Glutamatergic neuron (in vitro differentiated cells): ENCODE results near the gene TOP2B. TPM values are rescaled to one million over a fixed set of nuclear protein-coding genes. Genes with fewer than 3 reads are reported as not detected.

Experiments
- DNase-seq: peaks from one replicate; pipeline ENCODE4 v3.0.0; 2022
- H3K27ac Mint-ChIP-seq: one replicate; pipeline ENCODE4 v1.8.0; 2020; ENCODE audit warnings: mild to moderate bottlenecking, mixed read lengths, inconsistent platforms; ENCODE audit not compliant: unreplicated experiment
- H3K27me3 Mint-ChIP-seq: one replicate; pipeline ENCODE4 v1.8.0; 2020; ENCODE audit warnings: mild to moderate bottlenecking, moderate library complexity, mixed read lengths, inconsistent platforms; ENCODE audit not compliant: unreplicated experiment
- H3K36me3 Mint-ChIP-seq: one replicate; pipeline ENCODE4 v1.8.0; 2020; ENCODE audit warnings: mild to moderate bottlenecking, mixed read lengths, inconsistent platforms; ENCODE audit not compliant: unreplicated experiment
- H3K4me1 Mint-ChIP-seq: one replicate; pipeline ENCODE4 v1.8.0; 2020; ENCODE audit warnings: mild to moderate bottlenecking, low read depth, mixed read lengths, inconsistent platforms; ENCODE audit not compliant: unreplicated experiment
- H3K4me3 Mint-ChIP-seq: one replicate; pipeline ENCODE4 v1.8.0; 2020; ENCODE audit warnings: mild to moderate bottlenecking, mixed read lengths, inconsistent platforms; ENCODE audit not compliant: unreplicated experiment
- H3K9me3 Mint-ChIP-seq: one replicate; pipeline ENCODE4 v1.8.0; 2020; ENCODE audit warnings: mild to moderate bottlenecking, moderate library complexity, mixed read lengths, inconsistent platforms; ENCODE audit not compliant: unreplicated experiment
- CTCF ChIP-seq: fragments of 200-600 bp; sonication (generic); IDR thresholded peaks from one replicate; pipeline ENCODE4 v1.5.0; 2021; ENCODE audit not compliant: partially characterized antibody, unreplicated experiment
- long read RNA-seq: library from polyadenylated mRNA; unstranded; transcript quantifications from one replicate; pipeline ENCODE4 v2.0.0, GENCODE V29; 2020; ENCODE audit not compliant: unreplicated experiment
- total RNA-seq: library from RNA; stranded (reverse); fragmentation: NEBNext Ultra II Directional; extraction: Animal tissue kit (Norgen Biotek cat#: 25700); gene quantifications from one replicate; pipeline ENCODE4 v1.2.1, GENCODE V29; 2021; ENCODE audit not compliant: unreplicated experiment

TOP2B gene, protein sequence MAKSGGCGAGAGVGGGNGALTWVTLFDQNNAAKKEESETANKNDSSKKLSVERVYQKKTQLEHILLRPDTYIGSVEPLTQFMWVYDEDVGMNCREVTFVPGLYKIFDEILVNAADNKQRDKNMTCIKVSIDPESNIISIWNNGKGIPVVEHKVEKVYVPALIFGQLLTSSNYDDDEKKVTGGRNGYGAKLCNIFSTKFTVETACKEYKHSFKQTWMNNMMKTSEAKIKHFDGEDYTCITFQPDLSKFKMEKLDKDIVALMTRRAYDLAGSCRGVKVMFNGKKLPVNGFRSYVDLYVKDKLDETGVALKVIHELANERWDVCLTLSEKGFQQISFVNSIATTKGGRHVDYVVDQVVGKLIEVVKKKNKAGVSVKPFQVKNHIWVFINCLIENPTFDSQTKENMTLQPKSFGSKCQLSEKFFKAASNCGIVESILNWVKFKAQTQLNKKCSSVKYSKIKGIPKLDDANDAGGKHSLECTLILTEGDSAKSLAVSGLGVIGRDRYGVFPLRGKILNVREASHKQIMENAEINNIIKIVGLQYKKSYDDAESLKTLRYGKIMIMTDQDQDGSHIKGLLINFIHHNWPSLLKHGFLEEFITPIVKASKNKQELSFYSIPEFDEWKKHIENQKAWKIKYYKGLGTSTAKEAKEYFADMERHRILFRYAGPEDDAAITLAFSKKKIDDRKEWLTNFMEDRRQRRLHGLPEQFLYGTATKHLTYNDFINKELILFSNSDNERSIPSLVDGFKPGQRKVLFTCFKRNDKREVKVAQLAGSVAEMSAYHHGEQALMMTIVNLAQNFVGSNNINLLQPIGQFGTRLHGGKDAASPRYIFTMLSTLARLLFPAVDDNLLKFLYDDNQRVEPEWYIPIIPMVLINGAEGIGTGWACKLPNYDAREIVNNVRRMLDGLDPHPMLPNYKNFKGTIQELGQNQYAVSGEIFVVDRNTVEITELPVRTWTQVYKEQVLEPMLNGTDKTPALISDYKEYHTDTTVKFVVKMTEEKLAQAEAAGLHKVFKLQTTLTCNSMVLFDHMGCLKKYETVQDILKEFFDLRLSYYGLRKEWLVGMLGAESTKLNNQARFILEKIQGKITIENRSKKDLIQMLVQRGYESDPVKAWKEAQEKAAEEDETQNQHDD (N-terminal part only)
- total RNA-seq: 250 TPM
- long read RNA-seq, partial matches to known transcripts: 11 of 11 reads
- long read RNA-seq, other reads (novel, unspliced or antisense): 0 of 11 reads

GRCh38 chr3:25664812-25665314 lies at the start of gene TOP2B:
TOP2B (minus strand) TSS chr3:25664907; CDS start chr3:25664297, 610 bp downstream.
- H3K36me3 Mint-ChIP-seq: no peaks in the 10 kb centered on the region
- H3K27me3 Mint-ChIP-seq: peaks cover 15% of the 10 kb centered on the region
- H3K9me3 Mint-ChIP-seq: peaks cover 14% of the 10 kb centered on the region
- no peak for TF ChIP-seq CTCF
- peak within 1 kb of the TSS; percentile 100 for H3K27ac Mint-ChIP-seq
- peaks cover 16% of the 10 kb centered on the region for H3K4me1 Mint-ChIP-seq
- DNase-seq: peak; percentile 97
- peak within 1 kb of the TSS; percentile 96 for H3K4me3 Mint-ChIP-seq

DNA sequence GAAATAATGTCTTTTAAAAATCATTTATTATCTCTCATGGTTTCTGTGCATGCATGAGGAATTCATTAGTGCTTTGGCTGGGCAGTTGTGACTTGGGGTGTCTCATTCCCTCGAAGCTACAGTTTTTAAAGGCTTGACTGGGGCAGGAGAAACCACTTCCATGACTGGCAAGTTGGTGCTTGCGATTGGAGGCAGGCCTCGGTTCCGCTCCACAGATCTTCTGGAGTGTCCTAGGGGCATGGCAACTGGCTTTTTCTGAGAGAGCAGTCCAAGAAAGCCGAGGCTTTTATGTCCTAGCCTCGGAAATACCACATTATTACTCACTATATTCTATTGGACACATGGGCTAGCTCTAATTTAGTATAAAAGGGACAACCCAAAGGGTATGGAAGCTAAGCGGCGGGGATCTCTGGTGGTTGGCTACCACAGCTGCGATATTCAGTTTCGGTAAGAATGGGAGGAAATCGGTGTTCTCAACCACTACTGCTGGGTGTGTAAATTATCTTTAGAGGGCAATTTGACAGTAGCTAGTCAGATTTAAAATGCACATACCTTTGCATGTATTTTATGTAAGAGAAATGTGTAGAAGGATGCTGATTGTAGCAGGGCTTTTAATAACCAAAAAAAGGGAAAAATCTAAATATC lies 48.8 kb upstream of the TOP2B start:
- no peak for TF ChIP-seq CTCF
- no peaks in the 10 kb centered on the region for H3K36me3 Mint-ChIP-seq
- H3K9me3 Mint-ChIP-seq: no peaks in the 10 kb centered on the region
- no peak overlapping the region for H3K4me3 Mint-ChIP-seq
- no peak overlapping the region for H3K27ac Mint-ChIP-seq
- H3K27me3 Mint-ChIP-seq: no peaks in the 10 kb centered on the region
- no peak for DNase-seq
- H3K4me1 Mint-ChIP-seq: no peaks in the 10 kb centered on the region

- Mint-ChIP-seq H3K27me3 (no peaks in the 10 kb centered on the region), H3K4me3 (no peak overlapping the region), H3K27ac (no peak overlapping the region), H3K4me1 (peaks cover 1% of the 10 kb centered on the region), H3K9me3 (no peaks in the 10 kb centered on the region), H3K36me3 (no peaks in the 10 kb centered on the region)
- DNase-seq: no peak
- no peak for TF ChIP-seq CTCF
Measured at GRCh38 chr3:25711090-25711489, 46.4 kb upstream of the TOP2B start.

DNA sequence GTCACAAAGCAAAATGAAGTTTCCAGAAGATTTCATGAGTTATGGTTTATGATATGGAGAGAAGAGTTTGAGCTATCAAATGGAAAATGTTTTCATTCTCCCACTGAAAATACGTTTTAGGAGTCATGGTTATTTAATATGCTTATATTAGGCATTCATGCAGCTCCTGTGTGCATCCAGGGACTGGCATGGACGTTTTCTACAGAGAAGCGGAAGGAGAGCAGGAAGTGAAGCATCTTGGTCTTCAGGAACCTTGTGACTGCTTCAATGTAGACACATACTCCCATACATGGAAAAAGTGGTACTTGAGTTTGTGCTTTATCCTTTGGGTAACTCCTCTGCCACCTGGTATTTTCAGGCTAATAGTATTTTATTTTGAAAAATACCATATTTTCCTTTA lies 43.3 kb upstream of the TOP2B start:
- Mint-ChIP-seq H3K27me3 (no peaks in the 10 kb centered on the region), H3K4me1 (peaks cover 1% of the 10 kb centered on the region), H3K9me3 (no peaks in the 10 kb centered on the region), H3K27ac (no peak overlapping the region), H3K4me3 (no peak overlapping the region), H3K36me3 (no peaks in the 10 kb centered on the region)
- DNase-seq: no peak
- TF ChIP-seq CTCF: no peak
